Type B pancreatic cell (in vitro differentiated cells): ENCODE measurements around the gene SHQ1. TPM values are rescaled to one million over a fixed set of nuclear protein-coding genes. Genes with fewer than 3 reads are reported as not detected.
"Not testable (repeated sequence)": the region's sequence is repeated elsewhere in the genome, so short reads cannot be mapped to it uniquely, and the experiment has no call there.

ENCODE experiments used
- DNase-seq: peaks from one replicate; pipeline ENCODE4 v3.0.0; 2021; ENCODE audit warnings: mixed read lengths; ENCODE audit not compliant: unreplicated experiment; ENCODE audit errors: extremely low spot score
- H3K27ac Mint-ChIP-seq: 2 replicates; pipeline ENCODE4 v1.8.0; 2021; ENCODE audit warnings: mild to moderate bottlenecking, mixed read lengths
- H3K27me3 Mint-ChIP-seq: 2 replicates; pipeline ENCODE4 v1.8.0; 2021; ENCODE audit warnings: mixed read lengths
- H3K36me3 Mint-ChIP-seq: 2 replicates; pipeline ENCODE4 v1.8.0; 2021; ENCODE audit warnings: mixed read lengths
- H3K4me1 Mint-ChIP-seq: one replicate; pipeline ENCODE4 v1.8.0; 2021; ENCODE audit warnings: mixed read lengths; ENCODE audit not compliant: unreplicated experiment
- H3K4me3 Mint-ChIP-seq: 2 replicates; pipeline ENCODE4 v1.8.0; 2021; ENCODE audit warnings: mild to moderate bottlenecking, mixed read lengths
- H3K9me3 Mint-ChIP-seq: 2 replicates; pipeline ENCODE4 v1.8.0; 2021; ENCODE audit warnings: mixed read lengths
- CTCF ChIP-seq: fragments of 200-600 bp; sonication (generic); conservative IDR thresholded peaks from 2 replicates; pipeline ENCODE4 v1.5.0; 2021; ENCODE audit warnings: antibody characterized with exemption, mild to moderate bottlenecking
- total RNA-seq: library from RNA; stranded (reverse); gene quantifications from 2 replicates; pipeline ENCODE4 v1.2.1, GENCODE V29; 2021; ENCODE audit warnings: low replicate concordance

The SHQ1 gene
- total RNA-seq, 1 donor from 2014 or later: 22.9 TPM

GRCh38 chr3:72738752-72739530, 109.3 kb downstream of the SHQ1 start:
- Mint-ChIP-seq H3K36me3 (no peaks in the 10 kb centered on the region), H3K27me3 (peaks cover 26% of the 10 kb centered on the region), H3K27ac (peak overlapping the region; percentile 50), H3K4me1 (peaks cover 13% of the 10 kb centered on the region), H3K9me3 (peaks cover 5% of the 10 kb centered on the region), H3K4me3 (peak overlapping the region; percentile 83)
- DNase-seq: no peak
- TF ChIP-seq CTCF: no peak

GRCh38 chr3:72735072-72735471, 113.2 kb downstream of the SHQ1 start:
- H3K36me3 Mint-ChIP-seq, DNase-seq, H3K9me3 Mint-ChIP-seq, H3K27ac Mint-ChIP-seq, H3K4me1 Mint-ChIP-seq, H3K4me3 Mint-ChIP-seq: not testable (repeated sequence)
- peaks cover 22% of the 10 kb centered on the region for H3K27me3 Mint-ChIP-seq

GRCh38 chr3:72733676-72734075, 114.6 kb downstream of the SHQ1 start:
- TF ChIP-seq CTCF: no peak

GRCh38 chr3:72732666-72733345, 115.4 kb downstream of the SHQ1 start:
- not testable (repeated sequence) for H3K27me3 Mint-ChIP-seq, H3K36me3 Mint-ChIP-seq, H3K9me3 Mint-ChIP-seq, H3K4me1 Mint-ChIP-seq, DNase-seq, H3K4me3 Mint-ChIP-seq, H3K27ac Mint-ChIP-seq

More at GRCh38 chr3:72733676-72734075, 114.6 kb downstream of the SHQ1 start:
- DNase-seq: no peak
- Mint-ChIP-seq H3K27me3 (peaks cover 12% of the 10 kb centered on the region), H3K4me1 (peaks cover 5% of the 10 kb centered on the region), H3K9me3 (peaks cover 5% of the 10 kb centered on the region), H3K27ac (no peak overlapping the region), H3K36me3 (no peaks in the 10 kb centered on the region), H3K4me3 (no peak overlapping the region)

GRCh38 chr3:72728958-72729467, 119.2 kb downstream of the SHQ1 start:
- Mint-ChIP-seq H3K27ac (peak overlapping the region; percentile 65), H3K4me1 (peaks cover 8% of the 10 kb centered on the region), H3K9me3 (peaks cover 10% of the 10 kb centered on the region), H3K4me3 (peak overlapping the region; percentile 68), H3K27me3 (peaks cover 2% of the 10 kb centered on the region), H3K36me3 (peaks cover 4% of the 10 kb centered on the region)
- DNase-seq: no peak
- TF ChIP-seq CTCF: no peak

- no peak for TF ChIP-seq CTCF
- peaks cover 11% of the 10 kb centered on the region for H3K4me1 Mint-ChIP-seq
- peaks cover 2% of the 10 kb centered on the region for H3K27me3 Mint-ChIP-seq
- peaks cover 4% of the 10 kb centered on the region for H3K36me3 Mint-ChIP-seq
- peak overlapping the region; percentile 65 for H3K27ac Mint-ChIP-seq
- DNase-seq: no peak
- peaks cover 10% of the 10 kb centered on the region for H3K9me3 Mint-ChIP-seq
- peak overlapping the region; percentile 68 for H3K4me3 Mint-ChIP-seq
Measured at GRCh38 chr3:72728329-72728889, 119.8 kb downstream of the SHQ1 start.
